Sigmoid colon (tissue), 7 donors: Measurements from ENCODE around the gene FAM24A. TPM values are rescaled to one million over a fixed set of nuclear protein-coding genes. Genes with fewer than 3 reads are reported as not detected.

ENCODE experiments used
- DNase-seq: peaks from one replicate; pipeline ENCODE4 v3.0.0-alpha.2; 2019
- H3K27ac ChIP-seq, 4 donors: fragments of 200-600 bp; sonication (generic); one replicate each; pipeline ENCODE4 v1.5.1; 2016 to 2019; ENCODE audit warnings: mild to moderate bottlenecking in 1 of 4
- H3K27me3 ChIP-seq, 3 donors: fragments of 200-600 bp; sonication (generic); one replicate each; pipeline ENCODE4 v1.5.1; 2019; ENCODE audit warnings: mild to moderate bottlenecking in 1 of 3
- H3K36me3 ChIP-seq, 4 donors: fragments of 200-600 bp; sonication (generic); one replicate each; pipeline ENCODE4 v1.5.1; 2016 to 2019
- H3K4me1 ChIP-seq, 4 donors: fragments of 200-600 bp; sonication (generic); one replicate each; pipeline ENCODE4 v1.5.1; 2017 to 2019
- H3K4me3 ChIP-seq, 4 donors: fragments of 200-600 bp; sonication (generic); one replicate each; pipeline ENCODE4 v1.5.1; 2017 to 2019; ENCODE audit warnings: mild to moderate bottlenecking in 2 of 4, moderate library complexity in 1 of 4
- H3K9me3 ChIP-seq, 4 donors: fragments of 200-600 bp in 3 of 4; sonication (generic) in 3 of 4; one replicate each; pipeline versions ENCODE4 v1.5.1 to v1.6.1; 2013 to 2019
- CTCF ChIP-seq, 4 experiments: fragments of 450-650 bp in 3 of 4; fragments of 200-600 bp in 1 of 4; IDR thresholded peaks; one replicate each; pipeline ENCODE4 v1.5.1; 2016 to 2019; ENCODE audit warnings: antibody characterized with exemption in 4 of 4, mild to moderate bottlenecking in 3 of 4, moderate library complexity in 2 of 4
- EP300 ChIP-seq, 4 donors: sonication (generic); formaldehyde crosslinking; IDR thresholded peaks; one replicate each; pipeline ENCODE4 v1.6.1; 2017; ENCODE audit warnings: antibody characterized with exemption in 4 of 4
- POLR2A ChIP-seq, 2 donors: fragments of 450-650 bp; IDR thresholded peaks; one replicate each; pipeline ENCODE4 v1.6.1; 2016; ENCODE audit warnings: antibody characterized with exemption in 2 of 2, mild to moderate bottlenecking in 2 of 2, moderate library complexity in 2 of 2
- POLR2AphosphoS5 ChIP-seq, 4 donors: sonication (generic); formaldehyde crosslinking; IDR thresholded peaks; one replicate each; pipeline ENCODE4 v1.6.1; 2017; ENCODE audit warnings: antibody characterized with exemption in 4 of 4
- WGBS, 2 donors: extraction: QIAGEN DNeasy Blood & Tissue Kit; methylation state at CpG; one replicate each; pipeline ENCODE4 v1.1.7; 2013; 5-methylcytosine and 5-hydroxymethylcytosine counted together
- intact Hi-C: fragments of 100-400 bp; cut with DNase I; formaldehyde crosslinking; loops from one replicate; pipeline ENCODE4 v1.15.1; 2023
- polyA plus RNA-seq, 3 donors: library from polyadenylated mRNA; stranded (reverse); fragments of 200-250 nt; gene quantifications; one replicate each; pipeline ENCODE4 v1.2.3, GENCODE V29; 2013
- total RNA-seq, 4 donors: library from RNA; depleted of rRNA; stranded (reverse); fragments of >200 nt; gene quantifications; one replicate each; pipeline ENCODE4 v1.1.0, GENCODE V29; 2016
- donor health status: healthy with polysubstance abuse.
- donor health status: Bipolar disorder and iron deficiency.
- donor health status: healthy.

The FAM24A gene
- total and polyA plus RNA-seq, 7 donors = not detected

GRCh38 chr10:122953902-122954730 lies 43.7 kb downstream of the FAM24A start, which contains the start of gene C10orf88:
TSS of gene C10orf88 (minus strand) at chr10:122954227. CDS start at chr10:122954178, 49 bp downstream.
- intact Hi-C loops = loop anchor here (1.0 kb wide), 2 partner anchors 26 to 54 kb away; partner anchors contain the start of genes IKZF5 and PSTK
- H3K9me3 ChIP-seq = no peaks in the 10 kb centered on the region
- DNase-seq = peak; percentile 99
- TF ChIP-seq POLR2AphosphoS5 (IDR thresholded peaks at IDR 0.05) (peak; percentile 13 to 80 (median 54)), EP300 (IDR thresholded peaks at IDR 0.05) (no peak), POLR2A (IDR thresholded peaks at IDR 0.05) (no peak)
- 4 to 11% methylated on average over 77 of the region's 77 CpGs for WGBS, 2 donors
- H3K27me3 ChIP-seq = no peaks in the 10 kb centered on the region
- peak within 1 kb of the TSS; percentile 68 to 86 (median 80) for H3K4me3 ChIP-seq
- no peaks in the 10 kb centered on the region for H3K36me3 ChIP-seq
- peaks cover 0 to 22% (median 19%) of the 10 kb centered on the region in 4 donors for H3K4me1 ChIP-seq
- peak within 1 kb of the TSS; percentile 74 to 82 (median 76) for H3K27ac ChIP-seq

- no peak for DNase-seq
- Histone ChIP-seq H3K9me3 (no peaks in the 10 kb centered on the region), H3K36me3 (no peaks in the 10 kb centered on the region), H3K4me3 (peak overlapping the region in 3 of 4 donors; percentile 68 to 86 (median 80)), H3K27me3 (no peaks in the 10 kb centered on the region), H3K4me1 (peaks cover 0 to 22% (median 19%) of the 10 kb centered on the region in 4 donors), H3K27ac (peak overlapping the region in 2 of 4 donors; percentile 74 to 75)
- TF ChIP-seq POLR2A (IDR thresholded peaks at IDR 0.05) (no peak), POLR2AphosphoS5 (IDR thresholded peaks at IDR 0.05) (no peak), EP300 (IDR thresholded peaks at IDR 0.05) (no peak), CTCF (IDR thresholded peaks at IDR 0.05) (no peak)
- WGBS, 2 donors = 66 to 82% methylated on average over 13 of the region's 13 CpGs
- intact Hi-C loops = loop anchor here (1.0 kb wide), 2 partner anchors 26 to 54 kb away; partner anchors contain the start of genes IKZF5 and PSTK
These were observed 44.3 kb downstream of the FAM24A start for GRCh38 chr10:122954731-122955050.

GRCh38 chr10:122955892-122956291 lies 45.5 kb downstream of the FAM24A start:
- WGBS, 2 donors = 90 to 93% methylated on average over 1 of the region's 1 CpG
- TF ChIP-seq POLR2AphosphoS5 (IDR thresholded peaks at IDR 0.05) (no peak), POLR2A (IDR thresholded peaks at IDR 0.05) (no peak), EP300 (IDR thresholded peaks at IDR 0.05) (no peak), CTCF (IDR thresholded peaks at IDR 0.05) (no peak)

GRCh38 chr10:122957474-122957873 lies 47.1 kb downstream of the FAM24A start:
- intact Hi-C loops = no loop called here
- TF ChIP-seq POLR2AphosphoS5 (IDR thresholded peaks at IDR 0.05) = no peak
- no peak for TF ChIP-seq CTCF (IDR thresholded peaks at IDR 0.05)
- no peak for TF ChIP-seq EP300 (IDR thresholded peaks at IDR 0.05)
- no peak for TF ChIP-seq POLR2A (IDR thresholded peaks at IDR 0.05)
- H3K27ac ChIP-seq = no peak overlapping the region
- no peaks in the 10 kb centered on the region for H3K36me3 ChIP-seq
- H3K4me3 ChIP-seq = no peak overlapping the region
- H3K27me3 ChIP-seq = no peaks in the 10 kb centered on the region
- no peak for DNase-seq
- H3K4me1 ChIP-seq = peaks cover 0 to 16% (median 15%) of the 10 kb centered on the region in 4 donors
- H3K9me3 ChIP-seq = no peaks in the 10 kb centered on the region
- 77 to 80% methylated on average over 5 of the region's 5 CpGs for WGBS, 2 donors

More at GRCh38 chr10:122955892-122956291, 45.5 kb downstream of the FAM24A start:
- Histone ChIP-seq H3K4me1 (peaks cover 0 to 22% (median 19%) of the 10 kb centered on the region in 4 donors), H3K9me3 (no peaks in the 10 kb centered on the region), H3K36me3 (no peaks in the 10 kb centered on the region), H3K4me3 (no peak overlapping the region), H3K27ac (no peak overlapping the region), H3K27me3 (no peaks in the 10 kb centered on the region)
- DNase-seq = no peak
- intact Hi-C loops = no loop called here

GRCh38 chr10:122962405-122962804 lies 52.0 kb downstream of the FAM24A start:
- WGBS, 2 donors = 62 to 63% methylated on average over 3 of the region's 3 CpGs
- Histone ChIP-seq H3K36me3 (no peaks in the 10 kb centered on the region), H3K27me3 (no peaks in the 10 kb centered on the region), H3K4me3 (no peak overlapping the region), H3K4me1 (no peaks in the 10 kb centered on the region), H3K27ac (no peak overlapping the region), H3K9me3 (peaks cover 0 to 12% (median under 1%) of the 10 kb centered on the region in 4 donors)
- intact Hi-C loops = no loop called here
- TF ChIP-seq CTCF (IDR thresholded peaks at IDR 0.05) (no peak), POLR2A (IDR thresholded peaks at IDR 0.05) (no peak), EP300 (IDR thresholded peaks at IDR 0.05) (no peak), POLR2AphosphoS5 (IDR thresholded peaks at IDR 0.05) (no peak)
- DNase-seq = no peak
